ENCODE measurements around the gene EEF1G. TPM values are rescaled to one million over a fixed set of nuclear protein-coding genes. Genes with fewer than 3 reads are reported as not detected.

The EEF1G gene
- total RNA-seq, 1 donor from 2014 or later = 2,583 TPM

DNA sequence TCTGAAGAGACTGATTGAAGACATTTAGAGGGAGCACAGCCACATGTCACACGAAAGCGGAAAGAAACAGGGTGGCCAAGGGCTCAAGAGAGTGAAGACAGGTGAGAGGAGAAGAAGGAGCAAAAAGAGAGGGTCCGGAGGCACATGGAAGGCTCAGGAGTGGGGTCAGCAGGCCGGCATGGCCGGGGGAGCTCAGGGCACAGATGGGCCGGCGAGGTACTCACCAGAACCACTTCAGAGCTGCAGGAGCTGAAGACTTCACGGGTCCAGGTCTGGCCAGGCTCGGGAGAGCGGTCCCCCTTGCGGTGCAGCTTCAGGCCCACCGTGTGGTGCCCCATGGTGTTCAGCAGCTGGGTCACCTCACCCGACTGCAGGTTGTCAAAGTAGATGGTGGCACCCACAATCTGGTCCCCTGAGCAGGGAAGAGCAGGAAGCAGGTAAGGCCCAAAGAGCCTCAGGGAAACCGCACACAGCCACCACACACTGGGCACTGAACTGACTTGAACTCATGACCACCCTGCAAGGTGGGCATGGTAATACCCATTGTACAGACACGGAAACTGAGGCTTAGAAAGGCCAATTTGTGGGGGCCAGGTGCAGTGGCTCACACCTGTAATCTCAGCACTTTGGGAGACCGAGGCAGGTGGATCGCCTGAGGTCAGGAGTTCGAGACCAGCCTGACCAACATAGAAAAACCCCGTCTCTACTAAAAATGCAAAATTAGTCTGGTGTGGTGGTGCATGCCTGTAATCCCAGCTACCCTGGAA, 38.7 kb downstream of the EEF1G start:
- no peak for DNase-seq (ENCODE audit: low read depth)

GRCh38 chr11:62532096-62532495, 41.6 kb downstream of the EEF1G start:
- no peaks in the 10 kb centered on the region for H3K27me3 ChIP-seq (ENCODE audit: control insufficient read depth, insufficient read depth, low read length)
- no peak overlapping the region for H3K4me3 ChIP-seq (ENCODE audit: low read depth, low read length)
- no peak for DNase-seq (ENCODE audit: low read depth)
- H3K36me3 ChIP-seq (ENCODE audit: control insufficient read depth, insufficient read depth, low read length) = peaks cover 11% of the 10 kb centered on the region
- no peak for TF ChIP-seq CTCF (IDR thresholded peaks at IDR 0.05; ENCODE audit: insufficient read depth, low read length, poor library complexity, severe bottlenecking)

More for the DNA sequence above, 38.7 kb downstream of the EEF1G start:
- H3K27me3 ChIP-seq (ENCODE audit: control insufficient read depth, insufficient read depth, low read length) = no peaks in the 10 kb centered on the region
- no peak for TF ChIP-seq CTCF (IDR thresholded peaks at IDR 0.05; ENCODE audit: insufficient read depth, low read length, poor library complexity, severe bottlenecking)
- peaks cover 11% of the 10 kb centered on the region for H3K36me3 ChIP-seq (ENCODE audit: control insufficient read depth, insufficient read depth, low read length)
- no peak overlapping the region for H3K4me3 ChIP-seq (ENCODE audit: low read depth, low read length)

- TF ChIP-seq CTCF (IDR thresholded peaks at IDR 0.05; ENCODE audit: insufficient read depth, low read length, poor library complexity, severe bottlenecking) = no peak
- Histone ChIP-seq H3K4me3 (ENCODE audit: low read depth, low read length) (no peak overlapping the region), H3K27me3 (ENCODE audit: control insufficient read depth, insufficient read depth, low read length) (no peaks in the 10 kb centered on the region), H3K36me3 (ENCODE audit: control insufficient read depth, insufficient read depth, low read length) (peaks cover 4% of the 10 kb centered on the region)
- DNase-seq (ENCODE audit: low read depth) = no peak
Measured at GRCh38 chr11:62516736-62517371, 56.8 kb downstream of the EEF1G start.

DNA sequence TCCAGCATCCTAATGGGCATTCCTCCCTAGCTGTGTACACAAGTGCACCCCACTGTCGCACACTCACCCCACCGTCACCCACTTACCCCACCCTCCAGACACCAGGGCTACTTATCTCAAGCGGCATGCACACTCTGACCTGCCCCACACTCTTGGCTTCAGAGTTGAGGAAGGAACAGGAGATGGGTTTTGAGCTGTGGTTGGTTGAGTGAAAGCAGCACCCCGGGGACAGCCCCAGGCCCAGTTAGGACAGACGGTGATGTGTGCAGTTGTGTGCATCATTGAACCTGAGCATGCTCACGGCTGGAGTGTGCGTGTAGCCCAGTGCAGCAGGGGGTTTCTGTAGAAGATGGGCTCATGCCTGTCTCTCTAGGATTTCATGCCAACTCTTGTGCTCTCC, 59.5 kb downstream of the EEF1G start:
- Histone ChIP-seq H3K4me3 (ENCODE audit: low read depth, low read length) (no peak overlapping the region), H3K27me3 (ENCODE audit: control insufficient read depth, insufficient read depth, low read length) (no peaks in the 10 kb centered on the region), H3K36me3 (ENCODE audit: control insufficient read depth, insufficient read depth, low read length) (peaks cover 4% of the 10 kb centered on the region)
- TF ChIP-seq CTCF (IDR thresholded peaks at IDR 0.05; ENCODE audit: insufficient read depth, low read length, poor library complexity, severe bottlenecking) = no peak
- no peak for DNase-seq (ENCODE audit: low read depth)

DNA sequence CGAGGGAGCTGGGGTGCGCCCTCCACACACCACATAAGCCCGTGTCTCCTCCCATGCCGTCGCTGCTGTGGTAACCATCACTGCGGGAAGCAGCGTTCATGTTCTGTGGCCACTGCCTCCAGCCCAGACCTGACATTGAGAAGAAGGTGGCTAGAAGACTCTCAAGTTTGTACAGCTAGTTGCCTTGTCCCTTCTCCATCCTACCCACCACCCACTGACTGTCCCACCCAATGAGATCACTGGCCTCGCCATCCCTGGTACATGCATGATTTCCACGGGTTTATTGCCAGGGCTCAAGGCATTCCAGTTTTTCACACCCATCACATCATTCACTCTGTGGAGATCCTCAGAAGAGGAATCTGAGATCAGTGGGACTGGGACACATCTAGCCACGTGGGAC, 60.1 kb downstream of the EEF1G start:
- TF ChIP-seq CTCF (IDR thresholded peaks at IDR 0.05; ENCODE audit: insufficient read depth, low read length, poor library complexity, severe bottlenecking) = no peak
- no peaks in the 10 kb centered on the region for H3K27me3 ChIP-seq (ENCODE audit: control insufficient read depth, insufficient read depth, low read length)
- DNase-seq (ENCODE audit: low read depth) = no peak
- no peak overlapping the region for H3K4me3 ChIP-seq (ENCODE audit: low read depth, low read length)
- peaks cover 4% of the 10 kb centered on the region for H3K36me3 ChIP-seq (ENCODE audit: control insufficient read depth, insufficient read depth, low read length)
